H4 (cell line): ENCODE data around the gene BACE2. TPM values are rescaled to one million over a fixed set of nuclear protein-coding genes. Genes with fewer than 3 reads are reported as not detected.
"Not testable (repeated sequence)": the region's sequence is repeated elsewhere in the genome, so short reads cannot be mapped to it uniquely, and the experiment has no call there.

Experiments
- DNase-seq: peaks from one replicate; pipeline ENCODE4 v3.0.0-alpha.2; 2015; ENCODE audit warnings: low spot score
- total RNA-seq: library from RNA; depleted of rRNA; stranded (reverse); fragments of >200 nt; shearing (Covaris generic); gene quantifications from 2 replicates; pipeline ENCODE4 v1.2.3, GENCODE V29; 2014

BACE2 gene
- total RNA-seq, 1 experiment from 2014 or later = 109 TPM

- no peak for DNase-seq
Measured at GRCh38 chr21:41277846-41278245, 109.9 kb downstream of the BACE2 start.

- DNase-seq = no peak
Measured at GRCh38 chr21:41280115-41280919, 112.4 kb downstream of the BACE2 start.

GRCh38 chr21:41282412-41282811 is 114.5 kb downstream of the BACE2 start:
- DNase-seq = no peak

GRCh38 chr21:41283211-41283818 is 115.4 kb downstream of the BACE2 start:
- DNase-seq = peak; percentile 89

GRCh38 chr21:41289431-41289830 is 121.5 kb downstream of the BACE2 start:
- DNase-seq = no peak

GRCh38 chr21:41290106-41290799 is 122.3 kb downstream of the BACE2 start:
- no peak for DNase-seq

- DNase-seq = no peak
Measured at GRCh38 chr21:41294548-41295231, 126.7 kb downstream of the BACE2 start.

- DNase-seq = no peak
Measured at GRCh38 chr21:41295721-41296254, 127.8 kb downstream of the BACE2 start.

- no peak for DNase-seq
Measured at GRCh38 chr21:41302976-41303375, 135.0 kb downstream of the BACE2 start.

- DNase-seq = no peak
Measured at GRCh38 chr21:41304068-41304720, 136.2 kb downstream of the BACE2 start.

GRCh38 chr21:41307219-41307618 is 139.3 kb downstream of the BACE2 start:
- no peak for DNase-seq

GRCh38 chr21:41313285-41314164 is 145.6 kb downstream of the BACE2 start:
- not testable (repeated sequence) for DNase-seq

- no peak for DNase-seq
Measured at GRCh38 chr21:41315726-41316125, 147.8 kb downstream of the BACE2 start.

GRCh38 chr21:41316200-41317062 is 148.5 kb downstream of the BACE2 start, which contains the start of gene FAM3B:
FAM3B (plus strand) TSS chr21:41316801; CDS start chr21:41316880, 79 bp downstream.
- no peak for DNase-seq

GRCh38 chr21:41317063-41317392 is 149.1 kb downstream of the BACE2 start:
- no peak for DNase-seq

GRCh38 chr21:41317458-41317857 is 149.5 kb downstream of the BACE2 start:
- no peak for DNase-seq

- no peak for DNase-seq
Measured at GRCh38 chr21:41318218-41318617, 150.3 kb downstream of the BACE2 start.

GRCh38 chr21:41319273-41319672 is 151.3 kb downstream of the BACE2 start:
- no peak for DNase-seq

GRCh38 chr21:41321211-41321907 is 153.4 kb downstream of the BACE2 start:
- DNase-seq = no peak
